LoVo (cell line): ENCODE measurements around the gene FCMR.

Experiments used
- DNase-seq: peaks from one replicate; pipeline ENCODE4 v3.0.0-alpha.2; 2016; ENCODE audit warnings: low spot score

FCMR gene

GRCh38 chr1:206921772-206922265 lies at the start of gene FCMR:
Gene FCMR, minus strand, starts transcription at chr1:206921941. Its CDS starts 87 bp downstream, at chr1:206921854.
- no peak for DNase-seq

- no peak for DNase-seq
These were observed 49.4 kb upstream of the FCMR start for GRCh38 chr1:206971029-206971655.

- no peak for DNase-seq
These were observed 48.7 kb upstream of the FCMR start, which contains the start of gene FCAMR for GRCh38 chr1:206970446-206970845. Gene FCAMR, minus strand, starts transcription at chr1:206970460. Its CDS starts 335 bp downstream, at chr1:206970125.

- no peak for DNase-seq
These were observed 47.3 kb upstream of the FCMR start for GRCh38 chr1:206969090-206969489.

- DNase-seq = no peak
These were observed 45.5 kb upstream of the FCMR start for GRCh38 chr1:206967096-206967849.

GRCh38 chr1:206965781-206966180 lies 44.0 kb upstream of the FCMR start:
- no peak for DNase-seq

GRCh38 chr1:206963740-206964139 lies 42.0 kb upstream of the FCMR start:
- no peak for DNase-seq

GRCh38 chr1:206963119-206963712 lies 41.5 kb upstream of the FCMR start:
- DNase-seq = no peak

GRCh38 chr1:206962272-206962671 lies 40.5 kb upstream of the FCMR start:
- no peak for DNase-seq

GRCh38 chr1:206961668-206962067 lies 39.9 kb upstream of the FCMR start:
- no peak for DNase-seq

GRCh38 chr1:206960676-206961386 lies 39.1 kb upstream of the FCMR start:
- no peak for DNase-seq

- DNase-seq = no peak
These were observed 36.4 kb upstream of the FCMR start for GRCh38 chr1:206958144-206958543.

- no peak for DNase-seq
These were observed 35.9 kb upstream of the FCMR start for GRCh38 chr1:206957639-206958038.

GRCh38 chr1:206955476-206956451 lies 34.0 kb upstream of the FCMR start:
- no peak for DNase-seq

GRCh38 chr1:206954459-206955342 lies 33.0 kb upstream of the FCMR start:
- DNase-seq = no peak

- no peak for DNase-seq
These were observed 31.9 kb upstream of the FCMR start for GRCh38 chr1:206953626-206954025.

GRCh38 chr1:206953126-206953525 lies 31.4 kb upstream of the FCMR start:
- peak; percentile 63 for DNase-seq

GRCh38 chr1:206952171-206952570 lies 30.4 kb upstream of the FCMR start:
- DNase-seq = peak; percentile 61

- DNase-seq = peak; percentile 67
These were observed 29.8 kb upstream of the FCMR start for GRCh38 chr1:206951318-206952100.
